HG03457 (cell line): ENCODE results near the gene SPATA25.
A peak's percentile ranks its signal among the peaks of the same experiment; 100 is the strongest.
"Not testable (repeated sequence)": the region's sequence is repeated elsewhere in the genome, so short reads cannot be mapped to it uniquely, and the experiment has no call there.

Source experiments
- ATAC-seq: cut with Tn5 transposase; IDR thresholded peaks from one replicate; pipeline ENCODE4 v1.9.1; 2021; ENCODE audit warnings: moderate number of reproducible peaks; ENCODE audit not compliant: unreplicated experiment

Gene SPATA25

DNA sequence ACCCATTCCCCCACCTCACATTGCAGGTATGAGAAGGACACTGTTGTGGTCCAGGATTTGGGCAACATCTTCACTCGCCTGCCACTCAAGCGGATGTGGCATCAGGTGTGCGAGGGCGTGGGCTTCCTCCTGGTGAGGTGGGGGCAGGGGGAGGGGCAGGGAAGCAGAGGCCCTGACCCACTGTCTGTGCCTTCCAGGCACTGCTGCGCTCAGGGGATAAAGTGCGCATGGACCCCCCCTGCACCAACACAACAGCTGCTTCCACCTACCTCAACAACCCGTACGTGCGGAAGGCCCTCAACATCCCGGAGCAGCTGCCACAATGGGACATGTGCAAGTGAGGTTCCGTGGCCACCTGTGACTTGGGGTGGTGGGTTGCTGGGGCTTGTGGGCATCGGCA, 7.4 kb upstream of the SPATA25 start:
- no peak for ATAC-seq

DNA sequence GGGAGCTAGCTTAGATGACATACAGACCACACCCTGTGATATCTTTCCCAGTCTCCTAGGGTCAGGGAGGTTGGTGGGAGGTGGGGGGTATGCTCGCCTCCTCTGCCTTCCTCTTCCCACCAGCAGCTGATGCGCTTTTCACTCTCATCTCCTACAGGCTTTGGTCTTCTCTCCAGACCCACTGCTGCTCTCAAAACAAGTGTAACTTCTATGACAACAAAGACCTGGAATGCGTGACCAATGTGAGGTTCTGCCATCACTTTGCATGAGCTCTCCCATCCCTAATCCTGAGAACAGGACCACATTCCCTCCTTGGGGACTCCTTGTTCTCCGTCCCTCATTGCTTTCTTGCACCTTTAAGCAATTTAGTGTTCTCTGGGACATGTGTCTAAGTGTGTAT, 6.4 kb upstream of the SPATA25 start:
- no peak for ATAC-seq

DNA sequence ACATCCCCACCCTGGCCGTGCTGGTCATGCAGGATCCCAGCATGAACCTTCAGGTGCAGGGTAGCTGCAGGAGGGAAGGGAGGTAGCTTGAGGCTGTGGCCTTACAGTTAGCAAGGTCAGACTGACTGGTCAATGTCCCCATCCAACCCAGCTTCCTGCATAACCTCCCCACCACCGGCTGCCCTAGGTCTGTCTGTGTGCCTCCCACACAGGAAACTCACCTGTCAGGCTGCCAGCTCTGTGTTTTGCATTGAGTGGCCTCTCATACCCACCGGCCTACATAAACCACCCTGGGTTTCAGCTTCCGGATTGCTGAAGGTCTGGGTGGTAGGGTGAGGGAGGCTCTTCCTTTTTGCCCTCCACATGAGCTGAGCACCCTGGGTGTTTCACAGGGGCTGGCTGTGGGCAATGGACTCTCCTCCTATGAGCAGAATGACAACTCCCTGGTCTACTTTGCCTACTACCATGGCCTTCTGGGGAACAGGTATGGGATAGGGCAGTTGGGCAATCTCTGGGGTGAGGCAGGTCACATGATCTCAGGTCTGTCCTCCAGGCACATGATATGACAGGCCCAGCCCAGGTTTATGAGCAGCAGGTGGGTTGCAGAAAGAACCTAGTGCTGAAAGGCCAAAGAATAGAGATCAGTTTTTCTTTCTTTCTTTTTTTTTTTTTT, 5.5 kb upstream of the SPATA25 start:
- no peak for ATAC-seq

DNA sequence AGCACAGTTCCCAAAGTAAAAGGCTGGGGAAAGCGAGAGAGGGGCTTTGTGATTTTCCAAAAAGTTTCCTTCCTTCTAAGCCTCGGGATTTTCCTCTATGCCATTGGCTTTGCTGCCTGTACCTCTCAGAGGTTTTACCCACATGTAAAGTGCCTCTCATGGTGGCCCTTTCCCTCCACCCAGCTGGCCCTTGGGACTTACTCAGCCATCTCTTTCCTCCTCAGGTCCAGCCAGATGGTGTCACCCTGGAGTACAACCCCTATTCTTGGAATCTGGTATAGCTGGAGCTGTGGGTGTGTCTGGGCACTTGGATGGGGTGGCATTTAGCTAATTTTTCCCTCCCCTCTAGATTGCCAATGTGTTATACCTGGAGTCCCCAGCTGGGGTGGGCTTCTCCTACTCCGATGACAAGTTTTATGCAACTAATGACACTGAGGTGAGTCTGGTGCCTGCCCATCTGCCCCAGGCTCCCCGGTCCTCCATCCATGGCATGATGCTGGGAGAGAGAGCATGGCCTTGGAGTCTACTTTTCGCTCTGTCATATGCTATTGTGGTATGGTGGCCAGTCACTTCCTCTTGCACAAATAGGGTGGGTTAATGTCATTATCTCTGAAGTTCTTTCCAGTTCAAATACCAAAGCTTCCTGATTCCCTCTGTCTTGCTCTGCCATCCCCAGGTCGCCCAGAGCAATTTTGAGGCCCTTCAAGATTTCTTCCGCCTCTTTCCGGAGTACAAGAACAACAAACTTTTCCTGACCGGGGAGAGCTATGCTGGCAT, 4.8 kb upstream of the SPATA25 start:
- no peak for ATAC-seq

DNA sequence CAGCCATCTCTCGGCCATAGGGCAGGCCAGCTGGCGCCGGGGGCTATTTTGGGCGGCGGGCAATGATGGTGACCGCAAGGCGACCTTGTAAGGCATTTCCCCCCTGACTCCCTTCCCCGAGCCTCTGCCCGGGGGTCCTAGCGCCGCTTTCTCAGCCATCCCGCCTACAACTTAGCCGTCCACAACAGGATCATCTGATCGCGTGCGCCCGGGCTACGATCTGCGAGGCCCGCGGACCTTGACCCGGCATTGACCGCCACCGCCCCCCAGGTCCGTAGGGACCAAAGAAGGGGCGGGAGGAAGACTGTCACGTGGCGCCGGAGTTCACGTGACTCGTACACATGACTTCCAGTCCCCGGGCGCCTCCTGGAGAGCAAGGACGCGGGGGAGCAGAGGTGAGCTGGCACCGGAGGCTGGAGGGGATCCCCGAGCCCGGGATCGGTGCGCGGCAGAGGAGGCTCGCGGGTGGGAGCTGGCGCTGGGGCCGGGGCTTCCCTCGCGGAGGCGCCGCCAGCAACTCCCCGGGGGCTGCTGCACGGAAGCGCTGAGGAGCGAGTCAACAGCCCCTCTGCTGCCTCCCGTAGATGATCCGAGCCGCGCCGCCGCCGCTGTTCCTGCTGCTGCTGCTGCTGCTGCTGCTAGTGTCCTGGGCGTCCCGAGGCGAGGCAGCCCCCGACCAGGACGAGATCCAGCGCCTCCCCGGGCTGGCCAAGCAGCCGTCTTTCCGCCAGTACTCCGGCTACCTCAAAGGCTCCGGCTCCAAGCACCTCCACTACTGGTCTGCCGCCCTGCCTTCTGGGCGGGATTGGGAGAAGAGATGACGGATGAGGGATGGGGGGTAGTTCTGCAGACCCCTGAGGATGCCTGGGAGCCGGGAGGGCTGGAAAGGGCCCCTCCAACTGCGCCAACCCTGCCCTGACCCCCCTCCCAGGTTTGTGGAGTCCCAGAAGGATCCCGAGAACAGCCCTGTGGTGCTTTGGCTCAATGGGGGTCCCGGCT, 3.9 kb upstream of the SPATA25 start, which contains the start of the genes CTSA and NEURL2:
Gene CTSA (plus strand): TSS at position 351 of the 999 bp plus-strand sequence. CDS start 234 bp downstream, at position 585.
Gene NEURL2 (minus strand): TSS at position 224 of the 999 bp plus-strand sequence. CDS start 217 bp downstream, at position 7.
- ATAC-seq, result peak; percentile 47

DNA sequence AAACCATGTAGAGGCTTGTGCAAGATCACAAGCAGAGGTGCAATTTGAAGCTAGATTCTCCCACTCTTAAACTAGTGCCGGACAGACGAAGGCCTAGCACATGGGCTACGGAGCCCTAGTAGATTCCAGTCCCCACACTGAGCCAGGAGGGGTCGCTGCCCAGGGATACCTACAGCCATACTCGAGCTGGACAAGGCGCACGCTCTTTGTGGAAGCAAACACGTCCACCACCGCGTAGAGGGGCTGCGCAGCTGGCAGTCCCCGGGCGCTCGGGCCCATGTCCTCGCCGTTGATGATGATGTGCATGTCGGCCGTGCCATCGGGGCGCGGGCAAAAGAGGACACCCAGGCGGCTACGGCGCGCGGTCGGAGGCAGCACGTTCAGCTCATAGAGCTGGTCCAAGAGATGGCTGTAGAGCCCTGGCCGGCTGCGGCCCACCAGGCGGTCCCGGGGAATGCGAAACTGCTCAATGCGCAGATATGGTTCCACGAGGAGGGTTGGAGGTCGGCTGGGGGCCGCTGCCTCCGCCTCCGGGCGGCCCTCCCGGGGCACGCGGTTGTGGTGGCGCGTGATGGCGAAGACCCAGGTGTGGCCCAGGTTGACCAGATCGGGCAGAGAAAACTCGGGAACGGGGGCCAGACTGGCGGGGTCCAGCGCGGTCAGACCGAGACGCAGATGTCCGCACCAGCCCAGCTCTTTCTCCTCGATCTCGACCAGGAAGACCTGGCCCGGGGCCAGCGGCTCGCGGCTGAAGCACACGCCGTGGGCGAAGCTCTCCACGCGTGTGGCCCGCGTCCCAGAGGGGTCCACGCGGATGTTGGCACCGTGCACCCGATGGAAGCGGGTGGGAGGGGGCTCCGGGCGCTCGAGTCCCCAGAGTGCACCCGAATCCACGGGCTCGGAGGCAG, 2.9 kb upstream of the SPATA25 start:
- ATAC-seq, result peak; percentile 20

DNA sequence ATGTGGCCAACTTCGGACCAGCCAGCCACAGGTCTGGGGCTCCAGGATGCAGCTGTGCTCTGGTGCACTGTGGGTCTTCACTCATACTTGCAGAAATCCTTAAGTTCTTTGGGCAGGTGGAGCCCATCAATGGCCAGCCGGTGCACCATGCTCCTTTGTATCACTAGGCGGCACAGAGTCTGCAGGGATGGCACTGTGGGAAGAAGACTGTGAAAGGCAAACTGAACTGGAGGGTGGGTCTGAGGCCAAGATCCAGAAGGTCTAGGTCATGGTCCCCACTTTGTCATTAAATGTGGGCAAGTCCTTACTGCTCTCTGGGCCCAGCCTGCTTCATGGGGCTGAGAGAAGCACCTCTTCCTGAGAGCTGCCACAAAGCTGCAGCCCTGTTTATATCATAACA, 1.3 kb upstream of the SPATA25 start:
- ATAC-seq, result no peak

DNA sequence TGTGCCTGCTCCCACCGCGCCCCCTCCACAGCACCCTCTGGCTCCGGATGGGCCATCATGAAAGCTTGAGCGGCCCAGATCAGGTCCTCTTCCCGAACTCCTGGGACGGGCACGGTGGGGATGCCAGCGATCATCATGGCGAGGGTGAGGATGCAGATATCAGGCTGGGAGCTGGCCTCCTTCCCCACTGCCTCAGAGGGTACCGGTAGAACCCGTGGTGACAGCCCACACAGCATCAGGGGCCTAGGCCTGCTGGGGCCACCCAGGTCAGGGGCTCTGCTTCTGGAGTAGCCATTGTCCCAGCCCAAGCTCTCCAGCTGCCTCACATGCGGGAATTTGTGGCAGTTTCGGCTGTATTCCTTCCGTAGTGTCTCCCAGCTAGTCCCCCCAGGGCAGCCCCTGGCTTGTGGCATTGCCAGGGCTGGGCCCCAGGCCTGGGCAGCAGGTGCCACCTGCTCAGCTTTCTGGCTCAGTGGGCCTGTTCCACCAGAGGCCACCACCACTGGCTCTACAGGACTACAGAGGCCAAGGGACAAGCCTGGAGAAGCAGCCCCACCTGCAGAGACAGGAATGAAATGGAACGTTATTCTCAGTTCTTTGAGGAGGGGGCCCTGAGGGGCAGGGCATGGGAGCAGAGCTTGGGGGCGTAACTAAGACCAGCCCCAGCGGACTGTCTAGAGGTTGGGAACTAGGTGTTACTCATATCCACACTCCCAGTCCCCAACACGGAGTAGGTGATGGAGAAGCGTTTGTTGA, 654 bp downstream of the SPATA25 start:
- ATAC-seq, result no peak

DNA sequence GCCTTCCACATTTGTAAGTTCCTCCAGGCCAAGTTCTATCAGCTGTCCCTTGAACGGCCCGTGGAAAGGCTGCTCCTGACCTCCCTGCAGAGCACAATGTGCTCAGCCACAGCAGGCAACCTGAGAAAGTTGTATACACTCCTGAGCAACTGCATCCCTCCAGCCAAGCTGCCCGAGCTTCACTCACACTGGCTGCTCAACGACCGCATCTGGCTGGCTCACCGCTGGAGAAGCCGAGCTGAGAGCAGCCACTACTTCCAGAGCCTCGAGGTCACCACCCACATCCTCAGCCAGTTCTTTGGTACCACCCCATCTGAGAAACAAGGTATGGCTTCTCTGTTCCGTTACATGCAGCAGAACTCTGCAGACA, 4.3 kb downstream of the SPATA25 start:
- ATAC-seq, result no peak

DNA sequence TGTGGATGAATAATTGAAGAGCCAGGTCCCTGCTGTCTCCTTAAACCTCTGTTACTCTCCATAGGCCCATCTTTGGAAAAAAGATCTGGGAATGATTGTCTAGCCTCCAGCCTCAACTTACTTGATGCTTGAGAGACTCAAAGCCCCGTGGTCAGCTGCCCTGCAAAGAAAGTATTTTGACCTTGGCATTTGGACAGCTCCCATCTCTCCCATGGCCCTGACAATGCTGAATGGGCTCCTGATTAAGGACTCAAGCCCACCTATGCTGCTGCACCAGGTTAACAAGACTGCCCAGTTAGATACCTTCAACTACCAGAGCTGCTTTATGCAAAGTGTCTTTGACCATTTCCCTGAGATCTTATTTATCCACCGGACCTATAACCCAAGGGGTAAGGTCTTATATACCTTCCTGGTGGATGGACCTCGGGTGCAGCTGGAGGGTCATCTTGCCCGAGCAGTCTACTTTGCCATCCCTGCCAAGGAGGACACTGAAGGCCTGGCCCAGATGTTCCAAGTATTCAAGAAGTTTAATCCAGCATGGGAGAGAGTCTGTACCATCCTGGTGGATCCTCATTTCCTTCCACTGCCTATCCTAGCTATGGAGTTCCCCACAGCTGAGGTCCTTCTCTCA, 4.8 kb downstream of the SPATA25 start:
- ATAC-seq, result no peak

DNA sequence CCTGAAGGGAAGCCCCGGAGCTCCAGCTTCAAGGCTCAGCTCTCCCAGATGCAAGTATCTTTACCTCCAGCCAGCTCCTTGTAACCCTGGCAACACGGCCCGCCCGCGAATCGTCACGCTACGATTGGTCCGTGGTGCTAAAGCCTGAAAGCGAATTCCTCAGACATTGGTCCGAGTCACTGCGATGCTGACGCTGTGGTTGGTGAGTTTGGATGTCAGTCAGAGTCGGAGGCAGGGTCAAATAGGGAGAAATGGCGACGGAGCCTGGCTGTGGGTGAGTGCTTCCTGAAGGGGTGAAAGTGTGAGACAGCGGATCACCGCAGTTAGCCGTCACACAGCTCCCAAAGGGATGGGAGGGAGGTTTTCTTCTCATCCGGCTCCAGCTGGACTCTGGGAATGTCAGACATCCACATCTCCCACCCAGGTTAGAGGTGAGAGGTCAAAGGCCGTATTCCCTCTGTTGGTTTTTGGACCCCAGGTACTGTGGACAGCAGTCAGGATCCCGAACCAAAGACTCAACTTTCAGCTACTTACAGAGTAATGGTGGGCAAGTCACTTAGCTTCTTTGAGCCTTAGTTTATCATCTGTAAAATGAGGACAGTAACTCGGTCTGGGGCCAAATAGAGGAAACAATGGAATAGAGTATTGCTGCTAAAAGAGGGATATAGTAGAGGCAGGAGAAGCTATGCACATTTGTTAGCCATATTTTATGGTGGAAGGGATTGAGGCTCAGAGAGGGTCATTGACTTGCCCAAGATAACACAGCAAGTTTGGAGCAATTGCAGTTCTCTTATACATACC, 6.2 kb downstream of the SPATA25 start, which contains the start of gene ZSWIM1:
Gene ZSWIM1 (plus strand): TSS at position 240 of the 801 bp plus-strand sequence. CDS start 1,366 bp downstream, outside the sequence.
- ATAC-seq, result peak; percentile 96

DNA sequence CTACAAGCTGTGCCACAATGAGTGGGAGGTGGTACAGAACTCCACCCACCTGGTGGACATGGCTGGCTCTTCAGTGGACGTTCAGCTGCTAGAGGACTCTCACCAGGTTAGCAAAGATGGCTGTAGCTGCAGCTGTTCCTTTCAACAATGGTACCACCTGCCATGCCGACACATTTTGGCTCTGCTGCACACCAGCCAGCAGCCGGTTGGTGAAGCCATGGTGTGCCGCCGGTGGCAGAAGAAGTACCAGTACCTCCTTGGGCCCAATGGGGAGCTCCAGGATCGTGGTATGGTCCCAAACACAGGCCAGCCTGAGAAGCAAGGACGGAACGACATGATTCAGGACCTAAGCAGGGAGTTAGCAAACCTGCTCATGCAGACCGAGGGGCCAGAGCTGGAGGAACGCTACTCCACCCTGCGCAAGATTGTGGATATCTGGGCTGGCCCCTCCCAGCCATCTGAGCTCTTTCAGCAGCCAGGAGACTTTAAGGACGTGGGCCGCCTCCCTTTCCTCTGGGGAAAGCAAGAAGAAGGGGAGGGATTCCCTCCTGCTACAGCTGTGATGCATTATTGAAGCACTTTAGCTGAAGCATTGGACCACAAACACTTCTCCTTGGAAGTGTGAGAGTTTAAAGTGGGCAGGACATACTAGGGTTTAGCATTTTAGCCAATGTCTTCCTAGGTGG, 9.2 kb downstream of the SPATA25 start:
- no peak for ATAC-seq

DNA sequence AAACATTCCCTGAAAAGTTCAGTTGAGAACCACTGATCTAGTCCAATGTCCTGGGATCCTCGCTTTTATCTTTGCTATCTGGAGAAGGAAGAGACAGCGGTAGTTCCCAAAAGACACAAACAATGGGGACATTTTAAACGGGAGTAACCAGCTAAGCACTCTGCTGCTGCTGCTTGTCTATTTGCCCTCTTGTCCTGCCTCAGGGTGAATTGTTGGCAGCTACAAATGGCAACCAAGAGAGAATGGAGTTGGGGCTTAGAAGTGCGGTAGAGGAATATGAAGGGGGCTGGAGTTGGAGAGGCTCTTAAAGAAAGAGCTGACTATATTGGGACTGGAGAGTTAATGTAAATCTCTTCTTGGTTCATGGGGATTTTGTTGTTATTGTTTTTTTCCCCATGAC, 12.8 kb downstream of the SPATA25 start:
- no peak for ATAC-seq

DNA sequence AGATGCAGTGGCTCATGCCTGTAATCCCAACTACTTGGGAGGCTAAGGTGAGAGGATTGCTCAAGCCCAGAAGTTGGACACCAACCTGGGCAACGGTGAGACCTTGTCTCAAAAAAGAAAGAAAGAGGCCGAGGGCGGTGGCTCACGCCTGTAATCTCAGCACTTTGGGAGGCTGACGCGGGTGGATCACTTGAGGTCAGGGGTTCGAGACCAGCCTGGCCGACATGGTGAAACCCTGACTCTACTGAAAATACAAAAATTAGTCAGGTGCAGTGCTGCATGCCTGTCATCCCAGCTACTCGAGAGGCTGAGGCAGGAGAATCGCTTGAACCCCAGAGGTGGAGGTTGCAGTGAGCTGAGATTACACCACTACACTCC, 13.3 kb downstream of the SPATA25 start:
- ATAC-seq, result not testable (repeated sequence)

DNA sequence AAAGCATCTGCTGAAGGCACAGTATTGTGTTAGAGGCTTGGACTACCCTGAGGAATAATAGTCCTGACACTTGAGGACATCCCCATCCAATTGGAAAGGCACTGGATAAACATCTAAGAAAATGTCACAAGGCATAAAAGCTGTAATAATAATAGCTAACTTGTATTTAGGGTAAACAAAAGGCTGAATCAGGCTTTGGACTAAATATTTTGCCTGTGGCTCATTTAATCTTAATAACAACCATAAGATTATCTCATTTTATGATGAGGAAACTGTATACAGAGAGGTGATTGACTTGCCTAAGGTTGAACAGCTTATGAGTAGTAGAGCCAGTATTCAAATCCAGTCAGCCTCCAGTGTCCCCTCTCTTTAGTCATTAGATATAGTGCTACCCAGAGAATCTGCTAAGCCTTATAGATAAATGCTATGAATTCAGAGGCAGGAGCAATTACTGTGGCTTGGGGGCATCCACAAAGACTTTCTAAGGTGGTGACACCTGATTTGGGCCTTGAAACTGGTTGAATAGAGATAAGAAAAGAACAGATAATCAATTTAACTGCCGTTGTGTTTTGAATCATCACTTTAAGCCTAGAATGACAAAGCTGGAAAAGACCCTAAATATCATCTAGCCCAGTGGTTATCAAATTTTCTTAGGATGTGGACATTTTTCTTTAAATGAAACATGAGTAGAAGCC, 13.9 kb downstream of the SPATA25 start:
- ATAC-seq, result no peak

DNA sequence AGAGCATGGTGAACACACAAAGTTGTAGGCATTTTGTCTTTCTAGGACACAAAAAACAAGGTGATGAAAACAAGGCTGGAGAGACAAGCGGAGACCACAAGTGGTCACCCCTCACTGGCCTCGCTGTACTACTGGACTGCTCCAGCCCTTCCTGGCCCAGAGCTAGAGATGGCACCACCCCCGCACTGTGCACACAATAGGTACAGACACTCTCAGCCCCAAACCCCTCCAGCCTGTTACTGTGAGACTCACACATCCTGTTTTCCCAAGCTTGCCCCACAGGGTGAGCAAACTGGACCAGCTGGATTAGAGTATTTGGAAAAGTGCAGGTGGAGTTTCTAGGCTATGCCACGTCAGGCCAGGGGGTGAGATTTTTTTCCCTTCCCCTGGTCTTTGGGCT, 14.8 kb downstream of the SPATA25 start:
- no peak for ATAC-seq

DNA sequence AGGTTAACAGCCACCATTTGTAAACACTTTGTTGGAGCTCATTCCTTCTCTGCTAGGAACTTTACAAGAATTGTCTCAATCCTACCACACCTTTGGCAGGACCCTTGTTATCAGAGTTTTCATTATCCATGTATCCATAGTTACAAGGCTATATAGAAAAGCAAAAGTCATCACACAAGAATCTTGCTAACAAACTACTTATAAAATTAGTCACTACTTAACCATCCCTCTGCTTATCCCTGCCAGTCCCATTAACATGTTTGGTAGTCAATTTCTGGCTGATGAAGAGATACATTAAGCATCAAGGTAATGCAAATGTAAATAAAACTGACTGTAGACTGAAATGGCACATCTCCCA, 19.6 kb downstream of the SPATA25 start:
- no peak for ATAC-seq
